Measurements from ENCODE around the gene GUCY1A2. TPM values are rescaled to one million over a fixed set of nuclear protein-coding genes. Genes with fewer than 3 reads are reported as not detected.

GUCY1A2 gene
- total and polyA plus RNA-seq, 2 donors (not counting 1 experiment from before 2014, with no cell fraction given) = not detected

DNA sequence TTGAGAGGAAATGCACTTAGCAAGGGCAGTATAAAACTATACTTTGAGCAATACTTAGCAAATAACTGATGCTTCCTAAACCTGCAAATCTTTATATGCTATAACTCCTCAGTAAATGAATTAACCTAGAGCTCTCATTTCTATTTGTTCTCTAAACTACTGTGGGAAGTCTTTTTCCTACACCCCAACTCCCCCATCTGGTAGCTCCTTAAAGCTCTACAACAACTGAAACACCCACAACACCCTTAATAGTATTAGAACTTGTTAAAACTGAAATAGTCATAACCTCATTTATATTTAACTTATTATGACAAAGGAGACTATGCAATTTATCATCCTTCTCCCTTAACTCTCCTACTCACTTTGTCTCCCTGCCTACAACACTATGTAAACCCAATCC lies 43.4 kb downstream of the GUCY1A2 start:
- no peaks in the 10 kb centered on the region for H4K20me1 ChIP-seq (ENCODE audit: control insufficient read depth, insufficient read depth, low read length, poor library complexity, severe bottlenecking)
- CTCF ChIA-PET = no interaction called here
- no peak overlapping the region for H3K27ac ChIP-seq (ENCODE audit: low read length in 2 of 2)
- H3K27ac Mint-ChIP-seq = no peak overlapping the region
- H2AFZ ChIP-seq (ENCODE audit: insufficient read depth, low read depth, low read length, poor library complexity, severe bottlenecking) = no peak overlapping the region
- no peaks in the 10 kb centered on the region for H3K27me3 ChIP-seq (replicated peaks in 1 of 4; ENCODE audit: control extremely low read depth in 1 of 4, control insufficient read depth in 3 of 4, insufficient read depth in 4 of 4, low read length in 3 of 4)
- ATAC-seq (ENCODE audit: low read depth) = no peak
- H3K4me1 ChIP-seq (ENCODE audit: control insufficient read depth in 2 of 2, insufficient read depth in 2 of 2, low read length in 2 of 2) = no peaks in the 10 kb centered on the region
- H3K27me3 Mint-ChIP-seq = no peaks in the 10 kb centered on the region
- H3K79me2 ChIP-seq (ENCODE audit: control insufficient read depth, insufficient read depth, low read length) = no peaks in the 10 kb centered on the region
- H3K9me3 Mint-ChIP-seq (ENCODE audit: insufficient read depth) = no peaks in the 10 kb centered on the region
- no peaks in the 10 kb centered on the region for H3K36me3 ChIP-seq (replicated peaks in 1 of 2; ENCODE audit: control extremely low read depth in 1 of 2, control insufficient read depth in 1 of 2, extremely low read depth in 1 of 2, insufficient read depth in 2 of 2, low read length in 1 of 2)
- no peaks in the 10 kb centered on the region for H3K4me1 Mint-ChIP-seq
- intact Hi-C loops (cut with micrococcal nuclease) = no loop called here
- TF ChIP-seq, protein P1, sequence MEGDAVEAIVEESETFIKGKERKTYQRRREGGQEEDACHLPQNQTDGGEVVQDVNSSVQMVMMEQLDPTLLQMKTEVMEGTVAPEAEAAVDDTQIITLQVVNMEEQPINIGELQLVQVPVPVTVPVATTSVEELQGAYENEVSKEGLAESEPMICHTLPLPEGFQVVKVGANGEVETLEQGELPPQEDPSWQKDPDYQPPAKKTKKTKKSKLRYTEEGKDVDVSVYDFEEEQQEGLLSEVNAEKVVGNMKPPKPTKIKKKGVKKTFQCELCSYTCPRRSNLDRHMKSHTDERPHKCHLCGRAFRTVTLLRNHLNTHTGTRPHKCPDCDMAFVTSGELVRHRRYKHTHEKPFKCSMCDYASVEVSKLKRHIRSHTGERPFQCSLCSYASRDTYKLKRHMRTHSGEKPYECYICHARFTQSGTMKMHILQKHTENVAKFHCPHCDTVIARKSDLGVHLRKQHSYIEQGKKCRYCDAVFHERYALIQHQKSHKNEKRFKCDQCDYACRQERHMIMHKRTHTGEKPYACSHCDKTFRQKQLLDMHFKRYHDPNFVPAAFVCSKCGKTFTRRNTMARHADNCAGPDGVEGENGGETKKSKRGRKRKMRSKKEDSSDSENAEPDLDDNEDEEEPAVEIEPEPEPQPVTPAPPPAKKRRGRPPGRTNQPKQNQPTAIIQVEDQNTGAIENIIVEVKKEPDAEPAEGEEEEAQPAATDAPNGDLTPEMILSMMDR (IDR thresholded peaks at IDR 0.05) = no peak
- TF ChIP-seq EZH2 (IDR thresholded peaks at IDR 0.05; ENCODE audit: borderline replicate concordance, insufficient read depth, low read depth, low read length, poor library complexity, severe bottlenecking) = no peak
- no peak overlapping the region for H3K9ac ChIP-seq (ENCODE audit: low read length)
- H3K4me3 ChIP-seq (ENCODE audit: control extremely low read depth in 1 of 5, extremely low read depth in 1 of 5, insufficient read depth in 1 of 5, low read depth in 2 of 5, low read length in 4 of 5) = no peak overlapping the region
- H3K4me2 ChIP-seq (replicated peaks; ENCODE audit: low read depth, low read length, poor library complexity, severe bottlenecking) = no peak overlapping the region
- no peak overlapping the region for H3K4me3 Mint-ChIP-seq
- H3K9me3 ChIP-seq (ENCODE audit: control extremely low read depth in 1 of 3, control insufficient read depth in 2 of 3, insufficient read depth in 1 of 3, low read length in 2 of 3) = no peaks in the 10 kb centered on the region
- POLR2A ChIA-PET = no interaction called here
- no peak for DNase-seq

DNA sequence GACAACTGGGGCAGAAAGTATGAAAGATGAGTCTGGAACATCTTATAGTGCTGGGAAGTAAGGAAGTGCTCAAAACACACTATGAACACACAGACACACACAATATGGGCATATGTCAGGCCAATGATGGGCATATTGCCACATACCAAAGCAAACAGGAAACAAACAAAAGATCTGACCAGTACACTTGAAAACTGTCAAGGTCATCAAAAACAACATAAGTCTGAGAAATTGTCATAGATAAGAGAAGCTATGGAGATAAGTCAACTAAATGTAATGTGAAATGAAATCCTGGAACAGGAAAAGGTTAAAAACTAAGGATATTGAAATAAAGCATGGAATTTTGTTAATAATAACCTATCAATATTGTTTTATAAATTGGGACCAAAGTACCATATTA lies 46.4 kb downstream of the GUCY1A2 start:
- Mint-ChIP-seq H3K9me3 (ENCODE audit: insufficient read depth) (no peaks in the 10 kb centered on the region), H3K4me1 (no peaks in the 10 kb centered on the region), H3K27me3 (no peaks in the 10 kb centered on the region), H3K27ac (no peak overlapping the region), H3K4me3 (no peak overlapping the region)
- ATAC-seq (ENCODE audit: low read depth) (no peak), DNase-seq (no peak)
- Histone ChIP-seq H3K4me2 (replicated peaks; ENCODE audit: low read depth, low read length, poor library complexity, severe bottlenecking) (no peak overlapping the region), H3K79me2 (ENCODE audit: control insufficient read depth, insufficient read depth, low read length) (no peaks in the 10 kb centered on the region), H3K36me3 (replicated peaks in 1 of 2; ENCODE audit: control extremely low read depth in 1 of 2, control insufficient read depth in 1 of 2, extremely low read depth in 1 of 2, insufficient read depth in 2 of 2, low read length in 1 of 2) (no peaks in the 10 kb centered on the region), H3K9me3 (ENCODE audit: control extremely low read depth in 1 of 3, control insufficient read depth in 2 of 3, insufficient read depth in 1 of 3, low read length in 2 of 3) (no peaks in the 10 kb centered on the region), H3K27me3 (replicated peaks in 1 of 4; ENCODE audit: control extremely low read depth in 1 of 4, control insufficient read depth in 3 of 4, insufficient read depth in 4 of 4, low read length in 3 of 4) (no peaks in the 10 kb centered on the region), H3K27ac (ENCODE audit: low read length in 2 of 2) (no peak overlapping the region), H2AFZ (ENCODE audit: insufficient read depth, low read depth, low read length, poor library complexity, severe bottlenecking) (no peak overlapping the region), H3K9ac (ENCODE audit: low read length) (no peak overlapping the region), H3K4me3 (ENCODE audit: control extremely low read depth in 1 of 5, extremely low read depth in 1 of 5, insufficient read depth in 1 of 5, low read depth in 2 of 5, low read length in 4 of 5) (no peak overlapping the region), H4K20me1 (ENCODE audit: control insufficient read depth, insufficient read depth, low read length, poor library complexity, severe bottlenecking) (no peaks in the 10 kb centered on the region), H3K4me1 (ENCODE audit: control insufficient read depth in 2 of 2, insufficient read depth in 2 of 2, low read length in 2 of 2) (no peaks in the 10 kb centered on the region)
- intact Hi-C loops (cut with micrococcal nuclease) = no loop called here
- POLR2A ChIA-PET = no interaction called here
- TF ChIP-seq, protein P1 (IDR thresholded peaks at IDR 0.05) = no peak
- no peak for TF ChIP-seq EZH2 (IDR thresholded peaks at IDR 0.05; ENCODE audit: borderline replicate concordance, insufficient read depth, low read depth, low read length, poor library complexity, severe bottlenecking)
- CTCF ChIA-PET = no interaction called here

Measured in B cell (primary cell).